H1 (cell line): Measurements from ENCODE around the gene GPR180. TPM values are rescaled to one million over a fixed set of nuclear protein-coding genes. Genes with fewer than 3 reads are reported as not detected.

Source experiments
- CTCF ChIA-PET: fragments of 300-600 bp; sonication (Branson Sonifier 250); formaldehyde crosslinking; loops from one replicate; lab custom pipeline; 2021; ENCODE audit not compliant: partially characterized antibody; lab: Charles Lee
- POLR2A ChIA-PET: fragments of 300-600 bp; sonication (Branson Sonifier 250); formaldehyde crosslinking; loops from one replicate; lab custom pipeline; 2021; ENCODE audit warnings: inconsistent platforms; ENCODE audit not compliant: partially characterized antibody; lab: Charles Lee
- DNase-seq, 2 experiments: peaks; one replicate each; pipeline versions ENCODE4 v3.0.0 to v3.0.0-alpha.2; 2010 to 2022; ENCODE audit warnings: low spot score in 2 of 2, low read depth in 1 of 2, mixed read lengths in 1 of 2
- FAIRE-seq: peaks from 2 replicates; lab custom pipeline; 2011; peaks lifted over from hg19 to GRCh38; lab: Jason Lieb, UNC
- H2AFZ ChIP-seq: 2 replicates; pipeline ENCODE4 v1.8.1; 2012; ENCODE audit warnings: low read length, inconsistent platforms
- H2AK5ac ChIP-seq: 2 replicates; pipeline ENCODE4 v1.6.1; 2013; ENCODE audit warnings: low read depth, low read length
- H2BK120ac ChIP-seq: replicated peaks from 2 replicates; pipeline ENCODE3; 2013; ENCODE audit warnings: low read depth, low read length, inconsistent platforms
- H2BK12ac ChIP-seq: 2 replicates; pipeline ENCODE4 v1.6.1; 2013; ENCODE audit warnings: low read depth, low read length
- H2BK15ac ChIP-seq: 2 replicates; pipeline ENCODE4 v1.6.1; 2013; ENCODE audit warnings: low read length
- H2BK20ac ChIP-seq: 2 replicates; pipeline ENCODE4 v1.6.1; 2013; ENCODE audit warnings: low read length
- H2BK5ac ChIP-seq: 2 replicates; pipeline ENCODE4 v1.6.1; 2013; ENCODE audit warnings: low read depth, low read length
- H3K14ac ChIP-seq: 2 replicates; pipeline ENCODE4 v1.6.1; 2013; ENCODE audit warnings: inconsistent platforms; ENCODE audit not compliant: insufficient read length
- H3K18ac ChIP-seq: 2 replicates; pipeline ENCODE4 v1.6.1; 2013; ENCODE audit warnings: low read length; ENCODE audit errors: extremely low read depth
- H3K23ac ChIP-seq: 2 replicates; pipeline ENCODE4 v1.6.1; 2013; ENCODE audit warnings: inconsistent platforms; ENCODE audit not compliant: insufficient read length
- H3K23me2 ChIP-seq: 2 replicates; pipeline ENCODE4 v1.6.1; 2013; ENCODE audit warnings: low read depth, low read length
- H3K27ac ChIP-seq: 2 replicates; pipeline ENCODE4 v1.6.1; 2011; ENCODE audit warnings: low read depth, low read length, inconsistent platforms
- H3K27me3 ChIP-seq, 4 experiments: replicated peaks in 1 of 4; 1 replicate in 1 of 4; 2 replicates in 3 of 4; pipeline versions ENCODE4 v1.6.1 to v1.8.1; 2011 to 2013; ENCODE audit warnings: low read length in 3 of 4, mild to moderate bottlenecking in 3 of 4, inconsistent platforms in 2 of 4, mixed read lengths in 2 of 4, moderate library complexity in 1 of 4; ENCODE audit not compliant: control insufficient read depth in 3 of 4, insufficient read depth in 3 of 4; ENCODE audit errors: extremely low read depth in 1 of 4
- H3K36me3 ChIP-seq, 4 experiments: 2 replicates each; pipeline versions ENCODE4 v1.6.1 to v1.8.1; 2011 to 2013; ENCODE audit warnings: mild to moderate bottlenecking in 4 of 4, low read length in 3 of 4, moderate library complexity in 2 of 4, control low read depth in 1 of 4, inconsistent platforms in 1 of 4; ENCODE audit not compliant: insufficient read depth in 4 of 4, control insufficient read depth in 2 of 4
- H3K4ac ChIP-seq: replicated peaks from 2 replicates; pipeline ENCODE3; 2013; ENCODE audit warnings: low read length, low read depth, mixed read lengths, inconsistent platforms; ENCODE audit not compliant: insufficient read length
- H3K4me1 ChIP-seq, 4 experiments: replicated peaks in 1 of 4; 1 replicate in 1 of 4; 2 replicates in 3 of 4; pipeline versions ENCODE4 v1.6.1 to v1.8.1; 2011 to 2013; ENCODE audit warnings: low read length in 3 of 4, inconsistent platforms in 2 of 4, mixed read lengths in 1 of 4; ENCODE audit not compliant: insufficient read depth in 4 of 4, control insufficient read depth in 3 of 4
- H3K4me2 ChIP-seq, 2 experiments: 2 replicates each; pipeline versions ENCODE4 v1.6.1 to v1.8.1; 2011 to 2013; ENCODE audit warnings: low read depth in 2 of 2, low read length in 2 of 2, control low read depth in 1 of 2, inconsistent platforms in 1 of 2, mild to moderate bottlenecking in 1 of 2; ENCODE audit not compliant: insufficient read depth in 1 of 2
- H3K4me3 ChIP-seq, 4 experiments: fragments of 200-600, 300-600 bp in 1 of 4; sonication (generic), shearing (Covaris generic), sonication (Bioruptor Twin) in 1 of 4; 2 replicates each; pipeline versions ENCODE4 v1.5.1 to v1.8.1; 2011 to 2016; ENCODE audit warnings: low read length in 4 of 4, low read depth in 3 of 4, control low read depth in 2 of 4, inconsistent platforms in 2 of 4, mild to moderate bottlenecking in 2 of 4, mixed read lengths in 1 of 4, moderate library complexity in 1 of 4; ENCODE audit not compliant: insufficient read depth in 2 of 4; ENCODE audit errors: extremely low read depth in 1 of 4
- H3K56ac ChIP-seq: replicated peaks from 2 replicates; pipeline ENCODE3; 2013; ENCODE audit warnings: low read depth, mild to moderate bottlenecking, mixed read lengths, low read length, inconsistent platforms; ENCODE audit not compliant: insufficient read length
- H3K79me1 ChIP-seq: 2 replicates; pipeline ENCODE4 v1.6.1; 2013; ENCODE audit warnings: low read depth, low read length, control low read depth
- H3K79me2 ChIP-seq, 2 experiments: 2 replicates each; pipeline versions ENCODE4 v1.6.1 to v1.8.1; 2012 to 2013; ENCODE audit warnings: low read length in 2 of 2, mild to moderate bottlenecking in 2 of 2, inconsistent platforms in 1 of 2; ENCODE audit not compliant: insufficient read depth in 2 of 2, control insufficient read depth in 1 of 2
- H3K9ac ChIP-seq, 4 experiments: replicated peaks in 1 of 4; 1 replicate in 1 of 4; 2 replicates in 3 of 4; pipeline versions ENCODE4 v1.6.1 to v1.8.1; 2011 to 2013; ENCODE audit warnings: low read depth in 3 of 4, low read length in 3 of 4, control low read depth in 2 of 4, mild to moderate bottlenecking in 2 of 4, moderate library complexity in 2 of 4, inconsistent platforms in 1 of 4; ENCODE audit errors: extremely low read depth in 1 of 4
- H3K9me3 ChIP-seq, 2 experiments: 2 replicates each; pipeline versions ENCODE4 v1.6.1 to v1.8.1; 2012 to 2013; ENCODE audit warnings: mild to moderate bottlenecking in 2 of 2, moderate library complexity in 2 of 2, control low read depth in 1 of 2, inconsistent platforms in 1 of 2, low read depth in 1 of 2, low read length in 1 of 2, mixed read lengths in 1 of 2; ENCODE audit not compliant: insufficient read depth in 2 of 2
- H4K20me1 ChIP-seq, 2 experiments: replicated peaks in 1 of 2; 2 replicates each; pipeline versions ENCODE3 to v1.8.1; 2011 to 2013; ENCODE audit warnings: inconsistent platforms in 2 of 2, low read length in 2 of 2, mild to moderate bottlenecking in 1 of 2; ENCODE audit not compliant: insufficient read depth in 2 of 2, control insufficient read depth in 1 of 2
- H4K5ac ChIP-seq: 2 replicates; pipeline ENCODE4 v1.6.1; 2013; ENCODE audit warnings: low read length, low read depth, mixed read lengths, inconsistent platforms; ENCODE audit not compliant: insufficient read length
- H4K8ac ChIP-seq: 2 replicates; pipeline ENCODE4 v1.8.0; 2013; ENCODE audit warnings: mild to moderate bottlenecking, moderate library complexity, low read length, inconsistent platforms; ENCODE audit not compliant: insufficient read depth; ENCODE audit errors: extremely low read depth
- H4K91ac ChIP-seq: replicated peaks from 2 replicates; pipeline ENCODE3; 2013; ENCODE audit warnings: low read length, mixed read lengths, inconsistent platforms; ENCODE audit not compliant: insufficient read length
- CBX5 ChIP-seq: fragments of 300-800, 300-1000 bp; sonication (generic); IDR thresholded peaks from 2 replicates; pipeline ENCODE4 v1.7.1; 2016; ENCODE audit warnings: antibody characterized with exemption, low read length, low read depth
- JUND ChIP-seq: IDR thresholded peaks from 2 replicates; pipeline ENCODE4 v1.6.1; 2011; ENCODE audit warnings: mild to moderate bottlenecking, improper control_type of control experiment, low read length
- MAX ChIP-seq: IDR thresholded peaks from 2 replicates; pipeline ENCODE4 v1.6.1; 2012; ENCODE audit warnings: inconsistent platforms
- SIN3A ChIP-seq, 2 experiments: IDR thresholded peaks in 1 of 2; conservative IDR thresholded peaks in 1 of 2; 2 replicates each; pipeline ENCODE4 v1.6.1; 2011 to 2012; ENCODE audit warnings: low read length in 2 of 2, improper control_type of control experiment in 1 of 2, low read depth in 1 of 2, mild to moderate bottlenecking in 1 of 2
- WGBS, 2 experiments: shearing (Covaris generic) in 1 of 2; methylation state at CpG; one replicate each; pipeline versions ENCODE4 v1.1.6 to v1.1.7; 2013 to 2015; ENCODE audit warnings: low lambda C conversion rate in 2 of 2, mixed read lengths in 2 of 2, inconsistent platforms in 1 of 2, low coverage in 1 of 2, missing lambda C conversion rate in 1 of 2; ENCODE audit not compliant: insufficient replicate concordance in 2 of 2, insufficient coverage in 1 of 2, insufficient read length in 1 of 2; ENCODE audit errors: extremely low coverage in 1 of 2, missing lambda C conversion rate in 1 of 2; 5-methylcytosine and 5-hydroxymethylcytosine counted together
- polyA plus RNA-seq, 7 experiments: library from polyadenylated mRNA; depleted of rRNA in 3 of 7; stranded (reverse) in 5 of 7; unstranded in 2 of 7; fragments of >200 nt in 5 of 7; fragments of 200-250 nt in 2 of 7; gene quantifications; 1 replicate in 5 of 7; 2 replicates in 1 of 7; 4 replicates in 1 of 7; pipeline versions ENCODE4 v1.2.1 to v1.2.3, GENCODE V29; 2011 to 2013; ENCODE audit warnings: missing spikeins in 2 of 7, mixed read lengths in 2 of 7
- total RNA-seq: library from RNA; stranded (reverse); fragmentation: NEBNext Ultra II Directional; extraction: Animal tissue kit (Norgen Biotek cat#: 25700); gene quantifications from 2 replicates; pipeline ENCODE4 v1.2.1, GENCODE V29; 2021

The GPR180 gene
- total and polyA plus RNA-seq, 2 of the 8 experiments (the other 6 are each of a cell fraction or from before 2014, with no cell fraction given): 1.8 to 4.8 TPM

DNA sequence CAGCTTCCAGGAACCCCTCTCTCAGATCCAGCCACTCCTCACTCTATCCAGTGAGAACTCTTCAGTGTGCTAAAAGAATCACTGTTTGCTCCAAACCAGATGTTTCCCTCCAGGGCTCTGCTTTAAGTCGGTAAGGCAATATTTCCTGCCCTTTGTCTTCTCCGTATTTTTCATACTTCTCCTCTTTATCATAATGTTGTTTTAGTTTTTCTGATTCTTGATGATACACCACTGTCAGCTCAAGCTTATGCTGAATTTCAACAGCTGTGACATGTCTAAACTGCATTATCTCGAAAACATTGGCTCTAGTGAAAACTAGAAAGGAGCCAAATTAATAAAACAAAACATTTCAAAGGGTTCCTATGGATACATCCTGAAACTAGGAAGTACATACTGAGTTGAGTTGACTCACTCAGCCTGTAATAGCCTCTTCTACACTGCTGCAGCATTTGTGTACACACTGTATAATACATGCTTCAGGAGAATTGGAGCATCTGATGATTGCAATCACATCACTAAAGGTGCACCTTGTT lies 39.8 kb downstream of the GPR180 start:
- DNase-seq (no peak), FAIRE-seq (no peak)
- Histone ChIP-seq H2BK20ac (no peak overlapping the region), H3K27me3 (no peaks in the 10 kb centered on the region), H2BK120ac (no peak overlapping the region), H2BK15ac (no peak overlapping the region), H3K9me3 (no peaks in the 10 kb centered on the region), H2BK5ac (no peak overlapping the region), H4K91ac (no peak overlapping the region), H3K4ac (no peak overlapping the region), H4K5ac (no peak overlapping the region), H3K36me3 (no peaks in the 10 kb centered on the region), H3K4me1 (no peaks in the 10 kb centered on the region), H2AK5ac (no peak overlapping the region), H4K8ac (no peak overlapping the region), H3K4me2 (no peak overlapping the region), H3K18ac (no peak overlapping the region), H3K27ac (no peak overlapping the region), H3K14ac (no peak overlapping the region), H2BK12ac (no peak overlapping the region), H3K9ac (no peak overlapping the region), H4K20me1 (no peaks in the 10 kb centered on the region), H3K23me2 (no peaks in the 10 kb centered on the region), H2AFZ (no peak overlapping the region), H3K56ac (no peak overlapping the region), H3K79me1 (no peaks in the 10 kb centered on the region), H3K23ac (no peak overlapping the region), H3K4me3 (no peak overlapping the region), H3K79me2 (no peaks in the 10 kb centered on the region)
- CTCF ChIA-PET: interaction anchor here (0.7 to 2.4 kb wide), 2 partner anchors 9 to 21 kb away, joined by 3 to 7 read pairs; no protein-coding TSS in a partner anchor
- POLR2A ChIA-PET: no interaction called here
- WGBS, 2 experiments: 71% methylated on average over 3 of the region's 3 CpGs; no CpG with 5 or more reads in 1 of the 2 experiments
- no peak for TF ChIP-seq SIN3A (conservative IDR thresholded peaks at IDR 0.05 in 1 of 2, IDR thresholded peaks at IDR 0.05 in 1 of 2; ENCODE audit: low read depth in 1 of 2, low read length in 2 of 2)
- TF ChIP-seq JUND: no peak
- TF ChIP-seq CBX5: no peak
- TF ChIP-seq MAX: no peak
